Anterior cingulate cortex (tissue), 58 donors: ENCODE results near the gene FOSB.

Experiments
- DNase-seq, 58 donors: peaks; one replicate each; lab custom pipeline; 2025; lab: John Stamatoyannopoulos, UW

Gene FOSB

DNA sequence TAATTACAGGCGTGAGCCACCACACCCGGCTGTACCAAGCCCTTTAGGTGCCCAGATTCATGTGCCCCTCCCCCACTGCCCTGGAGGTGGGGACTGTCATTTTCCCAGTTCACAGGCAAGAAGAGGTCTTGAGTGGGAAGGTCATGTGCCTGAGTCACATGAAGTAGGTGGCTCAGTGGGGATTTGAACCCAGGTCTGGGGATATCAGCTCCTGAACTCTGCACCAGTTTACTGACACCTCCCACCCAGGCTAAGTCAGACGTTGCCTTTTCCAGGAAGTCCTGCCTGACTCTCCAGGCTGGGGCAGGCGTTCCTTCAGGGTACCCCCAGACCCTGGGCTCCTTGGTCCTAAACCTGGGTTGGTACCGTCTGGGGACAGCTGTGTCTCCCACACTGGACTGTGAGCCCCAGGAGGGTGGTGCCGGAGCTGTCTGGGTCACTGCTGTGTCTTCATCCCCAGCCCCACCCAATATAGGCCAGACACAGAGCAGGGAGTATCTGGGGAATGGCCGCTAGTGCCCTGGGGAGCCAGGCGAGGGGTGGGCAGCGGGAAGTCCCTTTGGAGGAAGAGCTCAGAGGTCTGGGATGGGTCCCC, 48.1 kb downstream of the FOSB start:
- DNase-seq = no peak

DNA sequence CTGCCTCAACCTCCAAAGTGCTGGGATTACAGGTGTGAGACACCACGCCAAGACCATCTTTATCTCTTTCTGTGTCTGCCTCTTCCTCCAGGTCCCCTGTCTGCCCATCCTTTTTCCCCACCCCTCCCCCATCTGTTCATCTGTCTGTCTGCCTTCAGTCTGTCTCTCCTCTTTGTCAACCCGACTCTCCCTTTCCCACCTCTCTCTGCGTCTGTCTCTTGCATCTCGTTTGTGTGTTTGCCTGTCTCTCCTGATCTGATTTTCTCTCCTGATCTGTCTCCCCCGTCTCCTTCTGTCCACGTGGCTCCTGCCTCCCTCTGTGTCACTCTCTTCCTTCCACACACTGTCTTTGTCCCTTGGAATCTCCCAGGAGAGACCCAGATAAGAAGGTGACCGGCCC, 49.4 kb downstream of the FOSB start:
- no peak for DNase-seq

DNA sequence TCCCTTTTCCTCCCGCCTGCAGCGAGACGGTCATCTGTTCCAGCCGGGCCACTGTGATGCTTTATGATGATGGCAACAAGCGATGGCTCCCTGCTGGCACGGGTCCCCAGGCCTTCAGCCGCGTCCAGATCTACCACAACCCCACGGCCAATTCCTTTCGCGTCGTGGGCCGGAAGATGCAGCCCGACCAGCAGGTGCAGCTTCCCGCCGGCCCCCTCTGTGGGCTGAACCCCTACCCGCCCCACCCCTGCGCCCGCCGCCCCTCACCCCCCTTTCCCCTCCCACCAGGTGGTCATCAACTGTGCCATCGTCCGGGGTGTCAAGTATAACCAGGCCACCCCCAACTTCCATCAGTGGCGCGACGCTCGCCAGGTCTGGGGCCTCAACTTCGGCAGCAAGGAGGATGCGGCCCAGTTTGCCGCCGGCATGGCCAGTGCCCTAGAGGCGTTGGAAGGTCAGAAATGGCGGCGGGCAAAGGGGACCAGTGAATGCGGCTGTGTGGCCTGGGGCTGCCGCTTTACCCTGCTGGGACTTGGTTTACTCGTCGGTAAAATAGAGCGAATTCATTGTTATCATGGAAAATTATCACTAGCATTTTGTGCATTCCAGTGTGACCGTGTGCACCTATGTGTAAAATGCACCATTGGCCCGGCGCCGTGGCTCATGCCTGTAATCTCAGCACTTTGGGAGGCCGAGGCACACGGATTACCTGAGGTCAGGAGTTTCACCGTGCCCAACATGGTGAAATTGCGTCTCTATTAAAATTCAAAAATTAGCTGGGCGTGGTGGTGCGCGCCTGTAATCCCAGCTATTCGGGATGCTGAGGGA, 50.1 kb downstream of the FOSB start:
- DNase-seq = no peak

DNA sequence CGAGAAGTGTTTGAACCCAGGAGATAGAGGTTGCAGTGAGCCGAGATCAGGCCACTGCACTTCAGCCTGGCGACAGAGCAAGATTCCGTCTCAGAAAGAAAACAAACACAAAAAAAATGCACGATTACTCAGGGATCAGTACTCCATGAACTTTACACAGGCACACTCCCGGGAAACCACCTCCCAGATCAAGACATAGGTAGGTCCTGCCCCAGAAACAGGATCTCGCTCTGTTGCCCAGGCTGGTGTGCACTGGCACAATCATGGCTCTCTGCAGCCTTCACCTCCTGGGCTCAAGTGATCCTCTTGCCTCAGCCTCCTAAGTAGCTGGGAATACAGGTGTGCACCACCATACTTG, 50.7 kb downstream of the FOSB start:
- no peak for DNase-seq

DNA sequence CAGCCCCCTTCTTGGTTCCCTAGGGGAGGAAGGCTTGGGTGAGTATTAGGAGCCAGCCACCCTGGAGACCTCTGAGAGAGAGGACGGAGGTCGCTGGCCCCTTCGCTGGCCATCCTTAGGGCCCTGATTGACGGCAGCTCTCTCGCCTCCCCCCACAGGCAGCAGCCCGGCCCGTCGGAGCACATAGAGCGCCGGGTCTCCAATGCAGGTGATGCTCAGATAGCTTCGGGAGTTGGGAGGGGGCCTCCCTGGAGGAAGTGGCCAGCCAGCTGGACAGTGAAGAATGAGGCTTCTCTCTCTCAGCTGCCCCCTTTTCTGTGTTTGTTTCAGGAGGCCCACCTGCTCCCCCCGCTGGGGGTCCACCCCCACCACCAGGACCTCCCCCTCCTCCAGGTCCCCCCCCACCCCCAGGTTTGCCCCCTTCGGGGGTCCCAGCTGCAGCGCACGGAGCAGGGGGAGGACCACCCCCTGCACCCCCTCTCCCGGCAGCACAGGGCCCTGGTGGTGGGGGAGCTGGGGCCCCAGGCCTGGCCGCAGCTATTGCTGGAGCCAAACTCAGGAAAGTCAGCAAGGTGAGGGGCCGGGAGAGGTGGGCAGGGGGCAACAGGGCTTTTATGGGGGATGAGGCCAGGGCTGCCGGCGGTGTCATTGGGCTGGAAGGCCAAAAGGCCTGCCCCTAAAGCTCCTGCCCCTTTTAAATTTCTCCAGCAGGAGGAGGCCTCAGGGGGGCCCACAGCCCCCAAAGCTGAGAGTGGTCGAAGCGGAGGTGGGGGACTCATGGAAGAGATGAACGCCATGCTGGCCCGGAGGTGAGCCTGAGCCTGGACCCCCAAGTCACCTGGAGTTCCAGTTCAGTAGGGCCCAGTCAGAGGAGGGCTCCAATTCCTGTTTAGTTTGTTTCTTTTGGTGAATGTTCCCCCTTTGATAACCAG, 54.5 kb downstream of the FOSB start:
- no peak for DNase-seq

DNA sequence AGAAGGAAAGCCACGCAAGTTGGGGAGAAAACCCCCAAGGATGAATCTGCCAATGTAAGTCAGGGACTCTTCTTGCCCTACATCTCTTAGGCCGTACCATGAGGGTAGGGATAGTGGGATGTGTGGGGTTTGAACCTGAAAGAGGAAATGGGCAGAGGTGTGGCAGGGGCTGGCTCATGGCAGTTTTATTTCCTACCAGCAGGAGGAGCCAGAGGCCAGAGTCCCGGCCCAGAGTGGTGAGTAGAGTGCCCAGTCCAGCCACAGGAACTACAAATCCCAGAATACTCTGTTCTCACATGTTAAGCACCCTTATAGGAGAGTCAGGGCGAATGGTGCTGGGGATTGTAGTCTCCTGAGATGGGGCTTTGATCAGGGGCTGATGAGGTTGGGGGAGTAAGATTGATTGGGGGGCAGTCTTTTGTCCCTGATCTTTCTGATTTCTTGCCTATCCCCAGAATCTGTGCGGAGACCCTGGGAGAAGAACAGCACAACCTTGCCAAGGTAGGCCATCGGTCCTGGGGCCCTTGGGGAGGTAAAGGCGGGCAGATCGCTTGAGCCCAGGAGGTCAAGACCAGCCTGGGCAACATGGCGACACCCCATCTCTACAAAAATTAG, 56.0 kb downstream of the FOSB start:
- DNase-seq = peak in 56 of 58 donors; percentile 11 to 89 (median 65)

DNA sequence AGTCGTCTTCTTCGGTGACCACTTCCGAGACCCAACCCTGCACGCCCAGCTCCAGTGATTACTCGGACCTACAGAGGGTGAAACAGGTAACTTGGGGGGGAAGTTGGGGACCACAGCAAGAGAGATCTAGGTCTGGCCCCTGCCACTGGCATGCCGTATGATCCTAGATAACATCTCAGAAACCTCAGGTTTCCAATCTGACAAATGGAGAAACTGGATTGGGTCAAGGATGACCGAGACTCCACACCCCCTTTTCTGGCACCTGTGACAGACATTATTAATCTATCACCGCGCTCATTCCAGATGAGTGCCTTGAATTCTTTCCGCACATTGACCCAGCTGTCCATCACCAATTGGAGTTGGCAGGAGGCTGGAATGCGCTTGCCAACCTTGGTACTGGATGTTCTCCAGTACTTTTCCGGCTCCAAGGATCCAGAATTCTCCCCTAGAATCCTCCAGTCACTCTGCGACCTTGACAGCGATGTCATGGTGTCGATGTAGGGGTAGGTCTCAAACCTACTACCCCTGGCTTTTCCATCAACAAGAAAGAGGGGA, 56.9 kb downstream of the FOSB start:
- DNase-seq = peak in 29 of 58 donors; percentile 9 to 69 (median 33)
